Testis (tissue), 2 donors: ENCODE measurements around the gene OLFML2B.

Experiments used
- POLR2A ChIP-seq: fragments of 450-650 bp; IDR thresholded peaks from one replicate; pipeline ENCODE4 v1.6.1; 2017; ENCODE audit warnings: antibody characterized with exemption, mild to moderate bottlenecking, moderate library complexity
- TF ChIP-seq, protein P1 (sequence below), 3 experiments: fragments of 450-650 bp in 2 of 3; fragments of 200-600 bp in 1 of 3; sonication (generic) in 1 of 3; IDR thresholded peaks; one replicate each; pipeline ENCODE4 v1.5.1; 2016 to 2019; ENCODE audit warnings: antibody characterized with exemption in 3 of 3, mild to moderate bottlenecking in 2 of 3, moderate library complexity in 1 of 3

DNA sequence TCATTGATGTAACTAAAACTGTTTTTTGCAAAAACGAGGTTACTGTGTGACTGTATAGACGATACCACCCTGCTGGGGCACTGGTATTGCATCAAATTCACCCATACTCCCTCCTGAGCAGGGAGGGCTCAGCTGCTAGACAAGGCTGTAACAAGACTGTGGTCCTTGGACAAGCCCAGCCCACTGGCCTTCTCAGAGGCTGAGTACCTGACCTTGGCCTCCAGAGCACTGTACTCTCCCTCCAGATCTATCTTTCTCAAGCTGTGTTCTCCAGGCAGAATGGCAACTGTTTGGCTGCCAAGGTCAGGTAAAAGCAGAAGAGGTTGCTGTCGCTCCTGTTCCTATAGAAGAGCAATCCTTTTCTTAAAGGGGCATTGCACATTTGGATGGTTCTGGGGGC lies 8.5 kb downstream of the OLFML2B start:
- TF ChIP-seq, protein P1, sequence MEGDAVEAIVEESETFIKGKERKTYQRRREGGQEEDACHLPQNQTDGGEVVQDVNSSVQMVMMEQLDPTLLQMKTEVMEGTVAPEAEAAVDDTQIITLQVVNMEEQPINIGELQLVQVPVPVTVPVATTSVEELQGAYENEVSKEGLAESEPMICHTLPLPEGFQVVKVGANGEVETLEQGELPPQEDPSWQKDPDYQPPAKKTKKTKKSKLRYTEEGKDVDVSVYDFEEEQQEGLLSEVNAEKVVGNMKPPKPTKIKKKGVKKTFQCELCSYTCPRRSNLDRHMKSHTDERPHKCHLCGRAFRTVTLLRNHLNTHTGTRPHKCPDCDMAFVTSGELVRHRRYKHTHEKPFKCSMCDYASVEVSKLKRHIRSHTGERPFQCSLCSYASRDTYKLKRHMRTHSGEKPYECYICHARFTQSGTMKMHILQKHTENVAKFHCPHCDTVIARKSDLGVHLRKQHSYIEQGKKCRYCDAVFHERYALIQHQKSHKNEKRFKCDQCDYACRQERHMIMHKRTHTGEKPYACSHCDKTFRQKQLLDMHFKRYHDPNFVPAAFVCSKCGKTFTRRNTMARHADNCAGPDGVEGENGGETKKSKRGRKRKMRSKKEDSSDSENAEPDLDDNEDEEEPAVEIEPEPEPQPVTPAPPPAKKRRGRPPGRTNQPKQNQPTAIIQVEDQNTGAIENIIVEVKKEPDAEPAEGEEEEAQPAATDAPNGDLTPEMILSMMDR (IDR thresholded peaks at IDR 0.05), result no peak
- TF ChIP-seq POLR2A, result no peak
